Breast epithelium (tissue), 3 donors: ENCODE data around the gene DGKI.

Source experiments
- CTCF ChIP-seq, 3 donors: fragments of 450-650 bp; IDR thresholded peaks; one replicate each; pipeline ENCODE4 v1.5.1; 2016 to 2017; ENCODE audit warnings: antibody characterized with exemption in 3 of 3, mild to moderate bottlenecking in 3 of 3, moderate library complexity in 3 of 3
- POLR2A ChIP-seq: fragments of 450-650 bp; IDR thresholded peaks from one replicate; pipeline ENCODE4 v1.6.1; 2016; ENCODE audit warnings: antibody characterized with exemption, mild to moderate bottlenecking, moderate library complexity

GRCh38 chr7:137485818-137486217 lies 361.0 kb downstream of the DGKI start:
- TF ChIP-seq CTCF (IDR thresholded peaks at IDR 0.05), result no peak
- no peak for TF ChIP-seq POLR2A
